Epithelial cell of prostate (primary cell): ENCODE measurements around the gene CHD6.
"Not testable (repeated sequence)": the region's sequence is repeated elsewhere in the genome, so short reads cannot be mapped to it uniquely, and the experiment has no call there.

Experiments
- DNase-seq: peaks from one replicate; pipeline ENCODE4 v3.0.0-alpha.2; 2011; ENCODE audit warnings: low read depth, low spot score
- H3K27ac ChIP-seq: fragments of 450-650 bp; 2 replicates; pipeline ENCODE4 v1.5.1; 2017; ENCODE audit warnings: mild to moderate bottlenecking

Gene CHD6

DNA sequence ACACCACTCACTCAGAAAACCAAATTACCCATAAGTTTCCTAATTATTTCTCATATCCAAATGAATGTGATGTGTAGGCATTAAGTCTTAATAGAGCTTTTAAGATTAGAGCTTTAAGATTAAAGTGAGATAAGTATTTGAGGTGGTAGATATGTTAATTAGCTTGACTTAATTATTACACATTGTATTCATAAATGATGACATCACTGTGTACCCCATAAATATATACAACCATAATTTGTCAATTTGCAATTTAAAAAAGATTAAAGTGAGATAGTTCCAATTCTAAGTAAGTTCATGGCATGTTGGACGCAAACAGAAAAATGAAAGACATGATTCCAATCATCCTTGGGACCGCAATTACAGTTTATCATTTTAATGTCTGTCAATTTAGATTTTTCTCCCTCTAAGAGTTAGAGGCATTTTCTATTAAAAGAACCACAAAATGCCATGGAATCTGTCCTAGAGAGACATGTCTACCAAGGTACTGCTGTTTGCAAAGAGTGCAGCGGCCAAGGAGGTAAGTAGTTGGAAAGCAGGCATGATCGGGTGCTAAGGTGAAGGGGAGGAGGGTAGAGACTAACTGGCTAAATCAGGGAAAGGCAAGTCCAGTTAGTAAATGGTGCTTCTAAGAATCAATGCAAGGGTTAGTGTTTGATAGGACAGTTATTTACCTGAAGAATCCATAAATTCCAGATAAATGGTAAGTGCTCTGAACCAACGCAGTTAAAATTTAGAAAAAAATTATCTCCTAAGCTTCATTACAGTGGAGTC, 65.7 kb downstream of the CHD6 start:
- no peak for DNase-seq

DNA sequence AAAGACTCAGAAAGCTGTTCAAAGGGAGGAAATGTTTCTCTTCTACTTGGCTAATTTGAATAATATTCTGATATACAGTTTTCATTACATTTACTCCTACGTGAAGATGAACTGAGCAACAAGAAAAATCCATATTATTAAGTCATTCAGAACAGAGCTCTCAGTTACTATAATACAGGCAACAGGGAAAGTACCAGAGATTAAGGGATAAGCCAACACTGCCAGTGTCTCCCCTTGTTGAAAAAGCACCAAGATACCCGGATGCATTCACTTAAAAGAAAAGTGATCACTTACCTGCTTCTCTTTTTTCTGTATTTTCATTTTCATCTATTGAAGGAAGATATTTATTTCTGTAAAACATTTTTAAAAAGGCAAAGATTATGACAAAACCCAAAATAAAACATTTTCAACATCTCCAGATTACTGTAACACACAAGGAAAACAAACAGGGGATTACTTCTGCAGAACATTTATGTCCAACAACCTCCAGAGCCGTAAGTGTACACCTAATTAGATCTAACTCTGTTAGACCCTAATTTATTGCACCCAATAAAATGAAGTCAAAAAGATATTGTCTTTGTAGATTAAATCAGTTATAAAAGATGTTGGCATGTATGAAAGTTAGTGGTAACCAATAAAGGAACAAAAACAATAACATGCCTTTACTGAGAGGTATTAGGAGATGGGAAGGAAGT, 67.0 kb downstream of the CHD6 start:
- DNase-seq = no peak
- H3K27ac ChIP-seq = no peak overlapping the region

More for the DNA sequence above, 65.7 kb downstream of the CHD6 start:
- H3K27ac ChIP-seq = no peak overlapping the region

DNA sequence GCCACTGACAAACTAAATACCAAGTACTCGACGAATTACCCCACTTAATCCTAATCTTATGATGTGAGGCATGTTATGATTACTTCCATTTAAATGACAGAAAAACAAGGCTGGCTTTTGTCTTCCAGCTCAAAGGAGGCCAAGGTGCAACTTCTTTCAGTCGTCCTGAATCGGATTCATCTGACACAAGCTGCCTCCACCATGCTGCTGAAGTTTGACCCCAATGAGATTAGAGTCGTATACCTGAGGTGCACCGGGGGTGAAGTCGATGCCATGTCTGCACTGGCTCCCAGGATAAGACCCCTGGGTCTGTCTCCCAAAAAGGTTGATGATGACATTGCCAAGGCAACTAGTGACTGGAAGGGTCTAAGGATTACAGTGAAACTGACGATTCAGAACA, 71.0 kb downstream of the CHD6 start:
- no peak for DNase-seq
- H3K27ac ChIP-seq = no peak overlapping the region

DNA sequence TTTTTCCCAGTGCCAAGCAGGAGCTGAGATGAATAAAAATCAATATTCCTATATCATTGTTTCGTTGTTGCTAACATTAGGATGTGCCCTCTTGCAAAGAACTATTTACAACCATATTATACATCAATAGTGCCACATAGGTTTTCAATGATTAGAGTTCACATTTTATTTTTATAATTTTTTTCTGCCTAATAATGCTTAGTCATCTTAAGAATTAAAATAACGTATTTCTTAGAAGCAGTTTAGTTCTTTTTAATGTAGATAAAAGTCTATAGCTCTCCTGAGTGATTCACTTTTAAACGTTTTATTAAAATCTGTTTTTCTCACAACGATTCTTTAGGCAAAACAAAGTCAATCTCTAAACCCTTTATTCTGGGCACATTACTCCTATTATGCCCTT, 71.6 kb downstream of the CHD6 start:
- DNase-seq = no peak
- H3K27ac ChIP-seq = no peak overlapping the region

DNA sequence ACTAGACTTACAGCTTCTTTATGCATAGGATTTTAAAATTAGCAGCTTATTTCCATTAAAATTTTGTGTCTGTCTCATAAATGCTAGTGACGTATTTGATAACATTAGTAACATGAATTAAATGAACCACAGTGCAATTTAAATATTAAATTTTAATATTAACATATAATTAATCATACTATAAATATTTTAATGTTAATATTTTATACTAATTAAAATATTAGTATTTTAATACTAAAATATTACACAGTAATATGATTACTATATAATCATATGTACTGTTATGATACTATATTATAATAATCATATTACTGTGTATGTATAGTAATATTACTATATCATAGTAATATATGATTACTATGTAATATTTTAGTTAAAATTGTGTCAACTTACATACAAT, 73.7 kb downstream of the CHD6 start:
- no peak overlapping the region for H3K27ac ChIP-seq
- no peak for DNase-seq

DNA sequence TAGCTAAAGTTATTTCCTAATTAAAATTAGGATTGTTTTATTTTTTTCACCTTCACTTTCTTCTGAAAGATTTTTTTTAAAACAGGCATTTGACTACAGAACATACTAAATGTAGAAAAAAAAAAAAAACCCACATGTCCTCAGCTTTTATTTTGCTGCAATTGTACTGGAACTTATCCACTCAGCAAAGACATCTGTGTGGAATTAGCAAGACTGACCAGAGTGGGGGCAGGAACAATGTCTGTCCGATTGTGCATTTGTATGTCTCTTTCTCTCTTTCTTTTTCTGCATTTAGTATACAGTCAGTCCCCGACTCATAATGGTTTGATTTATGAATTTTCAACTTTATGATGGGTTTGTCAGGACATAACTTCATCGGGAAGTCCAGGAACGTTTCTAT, 77.3 kb downstream of the CHD6 start:
- no peak overlapping the region for H3K27ac ChIP-seq
- no peak for DNase-seq

GRCh38 chr20:41540459-41540858, 77.7 kb downstream of the CHD6 start:
- no peak overlapping the region for H3K27ac ChIP-seq
- DNase-seq = no peak

- DNase-seq = no peak
- H3K27ac ChIP-seq = no peak overlapping the region
These were observed 79.2 kb downstream of the CHD6 start for GRCh38 chr20:41538810-41539596.

DNA sequence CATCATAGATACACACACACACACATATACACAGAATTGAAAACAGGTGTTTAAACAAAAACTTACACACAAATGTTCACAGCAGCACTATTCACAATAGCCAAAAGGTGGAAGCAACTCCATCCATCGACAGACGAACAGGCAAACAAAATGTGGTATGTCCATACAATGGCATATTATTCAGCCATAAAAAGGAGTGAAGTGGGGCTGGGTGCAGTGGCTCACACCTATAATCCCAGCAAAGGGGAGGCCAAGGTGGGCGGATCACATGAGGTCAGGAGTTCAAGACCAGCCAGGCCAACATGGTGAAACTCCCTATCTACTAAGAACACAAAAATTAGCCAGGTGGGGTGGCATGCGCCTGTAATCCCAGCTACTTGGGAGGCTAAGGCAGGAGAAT, 80.3 kb downstream of the CHD6 start:
- DNase-seq = no peak

GRCh38 chr20:41535551-41535950, 82.6 kb downstream of the CHD6 start:
- not testable (repeated sequence) for DNase-seq, H3K27ac ChIP-seq

More for the DNA sequence above, 80.3 kb downstream of the CHD6 start:
- H3K27ac ChIP-seq = no peak overlapping the region

DNA sequence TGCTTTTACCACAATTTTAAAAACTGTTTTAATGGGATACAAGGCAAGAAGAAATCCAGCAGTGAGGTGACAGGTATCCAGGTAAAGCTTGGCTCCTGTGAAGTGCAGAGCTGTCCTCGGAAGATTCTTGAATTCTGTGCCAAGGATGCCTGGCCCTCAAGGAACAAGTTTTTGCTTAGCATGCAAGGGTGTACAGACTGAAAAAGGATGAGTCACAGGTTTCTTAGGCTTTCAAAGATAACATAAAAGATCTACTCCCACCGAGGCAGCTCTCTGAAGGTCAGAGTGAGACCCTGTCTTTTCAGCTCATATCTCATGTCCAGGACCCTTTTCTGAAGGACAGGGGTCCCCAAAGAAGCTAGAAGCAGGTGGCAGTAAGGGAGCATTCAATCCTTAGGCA, 83.3 kb downstream of the CHD6 start:
- no peak for DNase-seq
- no peak overlapping the region for H3K27ac ChIP-seq

- DNase-seq = no peak
These were observed 84.0 kb downstream of the CHD6 start for GRCh38 chr20:41534170-41534569.

GRCh38 chr20:41533537-41534136, 84.5 kb downstream of the CHD6 start:
- no peak for DNase-seq
- no peak overlapping the region for H3K27ac ChIP-seq

More at GRCh38 chr20:41534170-41534569, 84.0 kb downstream of the CHD6 start:
- H3K27ac ChIP-seq = no peak overlapping the region

GRCh38 chr20:41532935-41533334, 85.2 kb downstream of the CHD6 start:
- no peak for DNase-seq
- no peak overlapping the region for H3K27ac ChIP-seq

- no peak for DNase-seq
- no peak overlapping the region for H3K27ac ChIP-seq
These were observed 86.5 kb downstream of the CHD6 start for GRCh38 chr20:41531518-41532275.

DNA sequence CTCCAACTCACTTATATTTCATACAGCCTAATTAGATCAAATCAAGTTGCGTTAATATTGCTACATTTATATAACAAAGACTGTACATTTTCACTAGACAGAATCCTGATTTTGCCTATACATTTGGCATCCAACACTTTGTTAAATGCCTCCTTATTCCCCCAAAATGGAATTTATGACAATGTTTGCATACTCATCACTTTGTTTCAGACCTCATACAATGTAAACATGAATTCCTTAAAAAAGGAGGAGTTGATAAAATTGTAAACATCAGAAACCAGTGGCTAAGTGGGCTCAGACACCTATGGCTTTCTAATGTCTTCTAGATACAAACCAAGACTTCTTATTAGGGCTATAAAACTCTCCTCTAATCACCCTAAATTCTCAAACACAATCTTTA, 87.3 kb downstream of the CHD6 start:
- H3K27ac ChIP-seq = no peak overlapping the region
- no peak for DNase-seq

DNA sequence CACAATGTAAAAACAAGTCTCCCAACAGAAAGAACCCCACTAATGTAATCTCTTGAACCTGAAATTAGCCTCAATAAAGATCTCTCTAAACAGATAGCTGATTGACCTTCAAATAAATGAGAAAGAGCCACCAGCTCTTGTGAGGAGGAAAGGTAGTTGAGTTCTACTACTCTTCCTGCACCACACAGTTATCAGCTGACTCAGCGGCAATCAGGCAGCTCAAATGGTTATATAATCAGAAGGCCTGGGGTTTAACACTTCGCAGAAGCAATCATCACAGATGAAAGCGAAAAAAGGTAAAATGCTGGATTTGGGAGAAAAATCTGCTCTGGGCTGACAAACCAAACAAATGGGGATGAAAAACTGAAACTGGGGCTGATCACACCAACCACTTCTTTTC, 91.8 kb downstream of the CHD6 start:
- H3K27ac ChIP-seq = no peak overlapping the region
- DNase-seq = no peak

DNA sequence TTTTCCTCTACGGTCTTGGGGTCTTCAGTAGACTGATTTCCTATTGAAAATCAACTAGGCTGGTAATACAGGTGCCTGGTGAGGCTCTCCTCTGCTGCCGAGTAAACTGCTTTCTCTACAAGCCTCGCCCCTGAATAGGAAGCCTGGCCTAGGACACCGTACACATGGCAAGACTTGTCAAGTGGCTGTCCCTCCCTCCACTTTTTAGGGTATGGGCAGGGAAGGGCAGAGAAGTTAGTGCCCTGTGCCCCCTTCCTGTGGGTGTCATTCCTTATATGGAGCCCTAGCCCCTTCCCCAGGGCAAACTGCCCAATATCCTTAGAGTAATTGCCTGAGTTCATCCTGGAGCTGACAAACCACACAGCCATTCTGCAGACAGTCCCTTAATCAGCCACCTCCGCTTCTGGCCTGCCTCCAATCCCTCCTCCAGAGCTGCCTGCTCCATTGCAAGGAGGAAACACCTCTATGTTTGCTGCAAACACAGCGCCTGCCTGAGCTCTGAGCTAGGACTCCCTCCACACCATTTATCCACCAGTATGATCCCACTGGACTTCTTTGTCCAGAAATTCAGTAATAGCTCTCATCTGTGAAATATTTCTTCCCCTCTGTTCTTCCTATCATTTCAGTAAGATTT, 93.1 kb downstream of the CHD6 start:
- no peak overlapping the region for H3K27ac ChIP-seq
- no peak for DNase-seq

DNA sequence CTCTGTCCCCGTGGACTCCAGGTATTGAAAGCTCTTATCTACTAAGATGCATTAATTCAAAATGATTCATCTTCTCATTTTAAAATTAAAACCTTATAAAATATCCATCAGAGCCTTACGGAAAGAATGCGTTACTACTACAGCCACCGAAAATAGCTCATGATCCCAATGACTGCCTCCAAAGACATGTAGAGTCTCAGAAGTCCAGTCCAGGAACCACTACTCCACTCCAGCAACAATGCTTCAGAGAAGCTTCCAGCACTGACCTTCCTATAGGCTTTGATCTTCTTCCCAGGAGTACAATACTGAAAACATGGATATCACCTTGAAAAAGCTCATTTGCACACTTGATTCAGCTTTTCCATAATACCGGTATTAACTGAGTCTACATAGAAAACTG, 94.3 kb downstream of the CHD6 start:
- DNase-seq = no peak
- H3K27ac ChIP-seq = no peak overlapping the region
